Measurements from ENCODE around the gene RP2.

The RP2 gene

GRCh38 chrX:46876901-46877300, 40.1 kb downstream of the RP2 start:
- H3K79me2 ChIP-seq (ENCODE audit: insufficient read depth, low read length) = no peaks in the 10 kb centered on the region
- H3K4me3 ChIP-seq (ENCODE audit: insufficient read depth, low read length, poor library complexity, severe bottlenecking) = no peak overlapping the region
- no peaks in the 10 kb centered on the region for H3F3A ChIP-seq (ENCODE audit: insufficient read depth)
- no peaks in the 10 kb centered on the region for H3K9me3 ChIP-seq (ENCODE audit: insufficient read depth, low read length)
- no peak overlapping the region for H3K27ac ChIP-seq (ENCODE audit: low read depth, low read length)
- no peak for TF ChIP-seq EZH2phosphoT487 (conservative IDR thresholded peaks at IDR 0.05; ENCODE audit: low read length)
- TF ChIP-seq CTCF (IDR thresholded peaks at IDR 0.05; ENCODE audit: insufficient read depth, low read length, poor library complexity, severe bottlenecking) = no peak
- no peak overlapping the region for H3K4me2 ChIP-seq (ENCODE audit: low read depth, low read length, poor library complexity, severe bottlenecking)
- H2AFZ ChIP-seq (ENCODE audit: low read depth, low read length, severe bottlenecking) = no peak overlapping the region
- no peaks in the 10 kb centered on the region for H4K20me1 ChIP-seq (ENCODE audit: low read depth, low read length)
- H3K9ac ChIP-seq (ENCODE audit: low read length) = no peak overlapping the region
- no peaks in the 10 kb centered on the region for H3K9me2 ChIP-seq (replicated peaks; ENCODE audit: insufficient read depth, low read length)
- H3K27me3 ChIP-seq (ENCODE audit: low read length) = no peaks in the 10 kb centered on the region
- no peaks in the 10 kb centered on the region for H3K36me3 ChIP-seq (ENCODE audit: low read length)

- Histone ChIP-seq H3K27ac (ENCODE audit: low read depth, low read length) (no peak overlapping the region), H2AFZ (ENCODE audit: low read depth, low read length, severe bottlenecking) (no peak overlapping the region)
Observed at GRCh38 chrX:46882266-46882665, 45.4 kb downstream of the RP2 start.

GRCh38 chrX:46884799-46885198, 48.0 kb downstream of the RP2 start:
- no peaks in the 10 kb centered on the region for H3K9me2 ChIP-seq (replicated peaks; ENCODE audit: insufficient read depth, low read length)
- H3K4me3 ChIP-seq (ENCODE audit: insufficient read depth, low read length, poor library complexity, severe bottlenecking) = no peak overlapping the region
- H3K9ac ChIP-seq (ENCODE audit: low read length) = no peak overlapping the region
- no peak overlapping the region for H3K27ac ChIP-seq (ENCODE audit: low read depth, low read length)
- no peak overlapping the region for H2AFZ ChIP-seq (ENCODE audit: low read depth, low read length, severe bottlenecking)
- no peaks in the 10 kb centered on the region for H3K79me2 ChIP-seq (ENCODE audit: insufficient read depth, low read length)
- no peaks in the 10 kb centered on the region for H3K9me3 ChIP-seq (ENCODE audit: insufficient read depth, low read length)
- no peaks in the 10 kb centered on the region for H3K36me3 ChIP-seq (ENCODE audit: low read length)
- H3K4me2 ChIP-seq (ENCODE audit: low read depth, low read length, poor library complexity, severe bottlenecking) = no peak overlapping the region
- no peaks in the 10 kb centered on the region for H3K27me3 ChIP-seq (ENCODE audit: low read length)
- no peaks in the 10 kb centered on the region for H4K20me1 ChIP-seq (ENCODE audit: low read depth, low read length)
- no peaks in the 10 kb centered on the region for H3F3A ChIP-seq (ENCODE audit: insufficient read depth)
- TF ChIP-seq EZH2phosphoT487 (conservative IDR thresholded peaks at IDR 0.05; ENCODE audit: low read length) (no peak), CTCF (IDR thresholded peaks at IDR 0.05; ENCODE audit: insufficient read depth, low read length, poor library complexity, severe bottlenecking) (no peak)

More at GRCh38 chrX:46882266-46882665, 45.4 kb downstream of the RP2 start:
- Histone ChIP-seq H3K4me2 (ENCODE audit: low read depth, low read length, poor library complexity, severe bottlenecking) (no peak overlapping the region), H3K79me2 (ENCODE audit: insufficient read depth, low read length) (no peaks in the 10 kb centered on the region), H3K36me3 (ENCODE audit: low read length) (no peaks in the 10 kb centered on the region), H3K4me3 (ENCODE audit: insufficient read depth, low read length, poor library complexity, severe bottlenecking) (no peak overlapping the region), H3K9me3 (ENCODE audit: insufficient read depth, low read length) (no peaks in the 10 kb centered on the region), H3F3A (ENCODE audit: insufficient read depth) (no peaks in the 10 kb centered on the region), H3K27me3 (ENCODE audit: low read length) (no peaks in the 10 kb centered on the region), H4K20me1 (ENCODE audit: low read depth, low read length) (no peaks in the 10 kb centered on the region), H3K9me2 (replicated peaks; ENCODE audit: insufficient read depth, low read length) (no peaks in the 10 kb centered on the region), H3K9ac (ENCODE audit: low read length) (no peak overlapping the region)
- TF ChIP-seq CTCF (IDR thresholded peaks at IDR 0.05; ENCODE audit: insufficient read depth, low read length, poor library complexity, severe bottlenecking) (no peak), EZH2phosphoT487 (conservative IDR thresholded peaks at IDR 0.05; ENCODE audit: low read length) (no peak)
